Neural cell (in vitro differentiated cells): ENCODE results near the gene KLF9. TPM values are rescaled to one million over a fixed set of nuclear protein-coding genes. Genes with fewer than 3 reads are reported as not detected.

Experiments used
- H2AFZ ChIP-seq: fragments of 200-600, 300-800 bp; sonication (generic), shearing (Covaris generic); 2 replicates; pipeline ENCODE4 v1.6.0; 2014; ENCODE audit warnings: low read depth, mild to moderate bottlenecking, antibody characterized with exemption, low read length, moderate library complexity
- H3F3A ChIP-seq: fragments of 200-600 bp; shearing (Covaris generic); 2 replicates; pipeline ENCODE4 v1.6.1; 2016; ENCODE audit warnings: mild to moderate bottlenecking, moderate library complexity, mixed read lengths, antibody characterized with exemption, low read length; ENCODE audit not compliant: insufficient read depth, poor library complexity, severe bottlenecking
- H3K27ac ChIP-seq: fragments of 200-600, 300-800 bp; sonication (generic), shearing (Covaris generic); 2 replicates; pipeline ENCODE4 v1.5.1; 2014; ENCODE audit warnings: mild to moderate bottlenecking, low read length, moderate library complexity
- H3K27me3 ChIP-seq: fragments of 300-800, 200-600 bp; sonication (generic), shearing (Covaris generic); 2 replicates; pipeline ENCODE4 v1.6.0; 2014; ENCODE audit warnings: mild to moderate bottlenecking, low read depth, low read length, moderate library complexity; ENCODE audit not compliant: insufficient read depth
- H3K36me3 ChIP-seq: fragments of 300-800, 200-600 bp; sonication (generic), shearing (Covaris generic); 2 replicates; pipeline ENCODE4 v1.5.1; 2014; ENCODE audit warnings: mild to moderate bottlenecking, antibody characterized with exemption, low read length, moderate library complexity; ENCODE audit not compliant: insufficient read depth
- H3K4me2 ChIP-seq: fragments of 300-800, 200-600 bp; sonication (generic), shearing (Covaris generic); 2 replicates; pipeline ENCODE4 v1.6.0; 2014; ENCODE audit warnings: mild to moderate bottlenecking, low read length
- H3K4me3 ChIP-seq: fragments of 300-800, 200-600 bp; sonication (generic), shearing (Covaris generic); 2 replicates; pipeline ENCODE4 v1.5.1; 2014; ENCODE audit warnings: mild to moderate bottlenecking, low read length, moderate library complexity
- H3K79me2 ChIP-seq: fragments of 200-600 bp; shearing (Covaris generic); replicated peaks from 2 replicates; pipeline ENCODE4 v1.6.0; 2014; ENCODE audit warnings: mild to moderate bottlenecking, low read length, moderate library complexity; ENCODE audit not compliant: insufficient read depth
- H3K9ac ChIP-seq: fragments of 300-800, 200-600 bp; sonication (generic), shearing (Covaris generic); 2 replicates; pipeline ENCODE4 v1.6.1; 2016; ENCODE audit warnings: mild to moderate bottlenecking, low read length, mixed read lengths
- H3K9me2 ChIP-seq: fragments of 200-600 bp; shearing (Covaris generic); 2 replicates; pipeline ENCODE4 v1.6.1; 2016; ENCODE audit warnings: mild to moderate bottlenecking, low read length, mixed read lengths; ENCODE audit not compliant: insufficient read depth
- H3K9me3 ChIP-seq: fragments of 200-600, 300-800 bp; sonication (generic), shearing (Covaris generic); 2 replicates; pipeline ENCODE4 v1.6.1; 2016; ENCODE audit warnings: mild to moderate bottlenecking, mixed run types, low read length, moderate library complexity, mixed read lengths
- H4K20me1 ChIP-seq: fragments of 200-600 bp; shearing (Covaris generic); 2 replicates; pipeline ENCODE4 v1.6.1; 2016; ENCODE audit warnings: mild to moderate bottlenecking, mixed run types; ENCODE audit not compliant: insufficient read depth
- EP300 ChIP-seq: fragments of 450-650 bp; conservative IDR thresholded peaks from 2 replicates; pipeline ENCODE4 v1.6.1; 2014; ENCODE audit warnings: antibody characterized with exemption, mild to moderate bottlenecking, moderate library complexity; ENCODE audit not compliant: poor library complexity, severe bottlenecking
- MXI1 ChIP-seq: fragments of 450-650 bp; conservative IDR thresholded peaks from 2 replicates; pipeline ENCODE4 v1.6.1; 2014; ENCODE audit warnings: antibody characterized with exemption, mild to moderate bottlenecking; ENCODE audit not compliant: poor library complexity, severe bottlenecking
- RAD21 ChIP-seq: fragments of 450-650 bp; conservative IDR thresholded peaks from 2 replicates; pipeline ENCODE4 v1.6.1; 2014; ENCODE audit warnings: antibody characterized with exemption, mild to moderate bottlenecking, moderate library complexity
- SMC3 ChIP-seq: fragments of 450-650 bp; conservative IDR thresholded peaks from 2 replicates; pipeline ENCODE4 v1.6.1; 2014; ENCODE audit warnings: antibody characterized with exemption, mild to moderate bottlenecking, moderate library complexity; ENCODE audit not compliant: poor library complexity
- TAF1 ChIP-seq: IDR thresholded peaks from 2 replicates; pipeline ENCODE4 v1.6.1; 2012; ENCODE audit warnings: low read depth
- polyA plus RNA-seq: library from polyadenylated mRNA; depleted of rRNA; stranded (reverse); fragments of >200 nt; gene quantifications from 2 replicates; pipeline ENCODE4 v1.2.3, GENCODE V29; 2014
- TF ChIP-seq, protein P1 (sequence below): IDR thresholded peaks from 2 replicates; pipeline ENCODE4 v1.6.1; 2012; ENCODE audit warnings: borderline replicate concordance
- TF ChIP-seq, protein P2 (sequence below): fragments of 450-650 bp; IDR thresholded peaks from 2 replicates; pipeline ENCODE4 v1.5.1; 2014; ENCODE audit warnings: antibody characterized with exemption, mild to moderate bottlenecking, moderate library complexity; ENCODE audit not compliant: poor library complexity, severe bottlenecking

KLF9 gene
- polyA plus RNA-seq, 1 donor from 2014 or later = 0.11 TPM

DNA sequence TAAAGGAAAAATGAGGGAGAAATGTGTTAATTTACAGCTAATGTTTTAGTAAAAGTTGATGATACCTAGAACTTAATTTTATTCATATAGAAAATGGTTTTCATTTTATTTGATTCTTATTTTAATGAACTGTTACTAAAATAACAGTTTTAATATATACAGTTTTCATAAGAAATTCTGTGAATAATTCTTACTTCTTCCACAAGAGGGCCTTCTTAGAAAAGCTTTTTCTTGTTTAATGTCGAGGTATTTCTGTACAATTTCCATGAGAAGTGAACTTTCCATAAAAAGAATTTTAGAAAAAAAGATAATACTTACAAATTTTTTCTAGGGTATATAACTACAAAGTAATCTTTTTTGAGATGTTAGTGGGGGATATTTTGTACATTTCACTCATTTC lies 73.9 kb downstream of the KLF9 start:
- no peak overlapping the region for H2AFZ ChIP-seq
- H3K27me3 ChIP-seq = no peaks in the 10 kb centered on the region
- no peaks in the 10 kb centered on the region for H4K20me1 ChIP-seq
- H3K9me3 ChIP-seq = no peaks in the 10 kb centered on the region
- H3K4me2 ChIP-seq = no peak overlapping the region
- H3K9me2 ChIP-seq = no peaks in the 10 kb centered on the region
- no peak overlapping the region for H3K4me3 ChIP-seq
- H3K36me3 ChIP-seq = peaks cover 4% of the 10 kb centered on the region
- H3F3A ChIP-seq = no peaks in the 10 kb centered on the region
- no peak overlapping the region for H3K27ac ChIP-seq
- no peaks in the 10 kb centered on the region for H3K79me2 ChIP-seq
- no peak overlapping the region for H3K9ac ChIP-seq
- no peak for TF ChIP-seq TAF1
- no peak for TF ChIP-seq EP300
- TF ChIP-seq SMC3 = peak; percentile 82
- TF ChIP-seq, protein P1, sequence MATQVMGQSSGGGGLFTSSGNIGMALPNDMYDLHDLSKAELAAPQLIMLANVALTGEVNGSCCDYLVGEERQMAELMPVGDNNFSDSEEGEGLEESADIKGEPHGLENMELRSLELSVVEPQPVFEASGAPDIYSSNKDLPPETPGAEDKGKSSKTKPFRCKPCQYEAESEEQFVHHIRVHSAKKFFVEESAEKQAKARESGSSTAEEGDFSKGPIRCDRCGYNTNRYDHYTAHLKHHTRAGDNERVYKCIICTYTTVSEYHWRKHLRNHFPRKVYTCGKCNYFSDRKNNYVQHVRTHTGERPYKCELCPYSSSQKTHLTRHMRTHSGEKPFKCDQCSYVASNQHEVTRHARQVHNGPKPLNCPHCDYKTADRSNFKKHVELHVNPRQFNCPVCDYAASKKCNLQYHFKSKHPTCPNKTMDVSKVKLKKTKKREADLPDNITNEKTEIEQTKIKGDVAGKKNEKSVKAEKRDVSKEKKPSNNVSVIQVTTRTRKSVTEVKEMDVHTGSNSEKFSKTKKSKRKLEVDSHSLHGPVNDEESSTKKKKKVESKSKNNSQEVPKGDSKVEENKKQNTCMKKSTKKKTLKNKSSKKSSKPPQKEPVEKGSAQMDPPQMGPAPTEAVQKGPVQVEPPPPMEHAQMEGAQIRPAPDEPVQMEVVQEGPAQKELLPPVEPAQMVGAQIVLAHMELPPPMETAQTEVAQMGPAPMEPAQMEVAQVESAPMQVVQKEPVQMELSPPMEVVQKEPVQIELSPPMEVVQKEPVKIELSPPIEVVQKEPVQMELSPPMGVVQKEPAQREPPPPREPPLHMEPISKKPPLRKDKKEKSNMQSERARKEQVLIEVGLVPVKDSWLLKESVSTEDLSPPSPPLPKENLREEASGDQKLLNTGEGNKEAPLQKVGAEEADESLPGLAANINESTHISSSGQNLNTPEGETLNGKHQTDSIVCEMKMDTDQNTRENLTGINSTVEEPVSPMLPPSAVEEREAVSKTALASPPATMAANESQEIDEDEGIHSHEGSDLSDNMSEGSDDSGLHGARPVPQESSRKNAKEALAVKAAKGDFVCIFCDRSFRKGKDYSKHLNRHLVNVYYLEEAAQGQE = no peak
- peak; percentile 69 for TF ChIP-seq RAD21
- TF ChIP-seq, protein P2, sequence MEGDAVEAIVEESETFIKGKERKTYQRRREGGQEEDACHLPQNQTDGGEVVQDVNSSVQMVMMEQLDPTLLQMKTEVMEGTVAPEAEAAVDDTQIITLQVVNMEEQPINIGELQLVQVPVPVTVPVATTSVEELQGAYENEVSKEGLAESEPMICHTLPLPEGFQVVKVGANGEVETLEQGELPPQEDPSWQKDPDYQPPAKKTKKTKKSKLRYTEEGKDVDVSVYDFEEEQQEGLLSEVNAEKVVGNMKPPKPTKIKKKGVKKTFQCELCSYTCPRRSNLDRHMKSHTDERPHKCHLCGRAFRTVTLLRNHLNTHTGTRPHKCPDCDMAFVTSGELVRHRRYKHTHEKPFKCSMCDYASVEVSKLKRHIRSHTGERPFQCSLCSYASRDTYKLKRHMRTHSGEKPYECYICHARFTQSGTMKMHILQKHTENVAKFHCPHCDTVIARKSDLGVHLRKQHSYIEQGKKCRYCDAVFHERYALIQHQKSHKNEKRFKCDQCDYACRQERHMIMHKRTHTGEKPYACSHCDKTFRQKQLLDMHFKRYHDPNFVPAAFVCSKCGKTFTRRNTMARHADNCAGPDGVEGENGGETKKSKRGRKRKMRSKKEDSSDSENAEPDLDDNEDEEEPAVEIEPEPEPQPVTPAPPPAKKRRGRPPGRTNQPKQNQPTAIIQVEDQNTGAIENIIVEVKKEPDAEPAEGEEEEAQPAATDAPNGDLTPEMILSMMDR = peak; percentile 64
- no peak for TF ChIP-seq MXI1

Other genes with a start within 250 kb of the KLF9 start
- gene SMC5, start 155.7 kb downstream of the KLF9 start, polyA plus RNA-seq = 32.3 and 37.2 TPM in 2 replicates